Measurements from ENCODE around the gene APBA2. TPM values are rescaled to one million over a fixed set of nuclear protein-coding genes. Genes with fewer than 3 reads are reported as not detected.

APBA2 gene
- polyA plus RNA-seq, 1 donor (not counting 4 experiments of a cell fraction or from before 2014, with no cell fraction given): 5.5 TPM

DNA sequence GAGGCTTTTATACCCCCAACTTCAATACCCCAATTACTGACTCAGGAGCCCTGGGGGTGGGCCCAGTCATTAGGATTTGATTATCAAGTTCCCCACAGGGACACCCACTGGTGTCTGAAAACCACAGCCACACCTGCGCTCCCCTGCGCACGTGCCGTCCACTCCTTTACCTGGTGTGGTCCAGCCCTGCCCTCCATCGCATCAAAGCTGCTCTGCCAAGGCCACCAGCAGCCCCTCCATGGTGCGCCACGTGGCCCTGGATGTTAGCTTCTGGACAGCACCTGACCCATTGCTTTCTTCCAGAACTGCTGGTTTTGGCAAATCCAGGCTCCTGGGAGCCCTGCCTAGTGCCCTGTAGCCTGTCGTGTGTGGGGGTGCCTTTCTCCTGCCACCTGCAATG lies 247.5 kb downstream of the APBA2 start:
- Histone ChIP-seq H3K9me3 (ENCODE audit: control insufficient read depth, low read depth, low read length) (no peaks in the 10 kb centered on the region), H3K79me2 (ENCODE audit: control insufficient read depth, insufficient read depth, low read length) (no peaks in the 10 kb centered on the region), H3K27ac (ENCODE audit: control insufficient read depth, insufficient read depth, low read length) (no peak overlapping the region), H3K4me3 (ENCODE audit: control insufficient read depth in 2 of 3, extremely low read depth in 1 of 3, insufficient read depth in 2 of 3, low read depth in 1 of 3, low read length in 3 of 3) (no peak overlapping the region), H4K20me1 (ENCODE audit: control insufficient read depth, extremely low read depth, insufficient read depth, low read length) (no peaks in the 10 kb centered on the region), H3K4me1 (ENCODE audit: control insufficient read depth, extremely low read depth, insufficient read depth, low read length) (no peaks in the 10 kb centered on the region), H3K27me3 (ENCODE audit: control insufficient read depth, extremely low read depth, insufficient read depth, low read length) (no peaks in the 10 kb centered on the region), H2AFZ (ENCODE audit: control insufficient read depth, low read length) (no peak overlapping the region), H3K4me2 (ENCODE audit: control insufficient read depth, extremely low read depth, insufficient read depth, low read depth, low read length) (no peak overlapping the region), H3K9ac (ENCODE audit: control insufficient read depth, extremely low read depth, insufficient read depth, low read length) (no peak overlapping the region), H3K9me1 (ENCODE audit: control insufficient read depth, extremely low read depth, insufficient read depth, low read length) (no peaks in the 10 kb centered on the region), H3K36me3 (ENCODE audit: control insufficient read depth in 2 of 2, extremely low read depth in 1 of 2, insufficient read depth in 2 of 2, low read length in 2 of 2) (no peaks in the 10 kb centered on the region)
- FAIRE-seq (no peak), DNase-seq (ENCODE audit: low read depth, low spot score) (no peak)
- TF ChIP-seq CTCF (optimal IDR thresholded peaks at IDR 0.05 in 1 of 3, IDR thresholded peaks at IDR 0.05 in 1 of 3, conservative IDR thresholded peaks at IDR 0.05 in 1 of 3; ENCODE audit: extremely low read depth in 1 of 3, insufficient read depth in 2 of 3, low read length in 3 of 3) (no peak), EZH2 (IDR thresholded peaks at IDR 0.05; ENCODE audit: low read length) (no peak)
- dilution Hi-C loops (cut with MboI; ENCODE audit: extremely low pct_ligation_motif_present, low sequenced_read_pairs): no loop called here

DNA sequence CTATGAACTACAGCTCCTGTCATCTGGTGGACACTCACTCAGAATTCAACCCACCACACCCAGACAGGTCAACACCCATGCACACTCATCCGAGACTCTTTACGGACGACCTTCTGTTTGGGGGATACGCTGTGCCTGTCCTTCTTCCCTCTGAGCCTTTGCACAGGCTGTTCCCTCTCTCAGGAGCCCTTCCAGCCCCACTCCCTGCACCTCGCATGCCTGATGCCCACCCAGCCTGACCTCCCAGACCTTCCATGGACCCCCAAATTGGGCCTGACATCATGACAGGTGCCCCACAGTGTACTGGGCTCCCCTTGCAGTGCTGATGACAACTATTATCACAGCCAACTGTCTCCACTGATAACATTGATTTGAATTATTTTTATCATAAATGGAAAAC lies 248.0 kb downstream of the APBA2 start:
- TF ChIP-seq EZH2 (IDR thresholded peaks at IDR 0.05; ENCODE audit: low read length): no peak
- TF ChIP-seq CTCF (optimal IDR thresholded peaks at IDR 0.05 in 1 of 3, IDR thresholded peaks at IDR 0.05 in 1 of 3, conservative IDR thresholded peaks at IDR 0.05 in 1 of 3; ENCODE audit: extremely low read depth in 1 of 3, insufficient read depth in 2 of 3, low read length in 3 of 3): no peak

More for the DNA sequence above, 248.0 kb downstream of the APBA2 start:
- H2AFZ ChIP-seq (ENCODE audit: control insufficient read depth, low read length): no peak overlapping the region
- H3K4me2 ChIP-seq (ENCODE audit: control insufficient read depth, extremely low read depth, insufficient read depth, low read depth, low read length): no peak overlapping the region
- no peaks in the 10 kb centered on the region for H3K27me3 ChIP-seq (ENCODE audit: control insufficient read depth, extremely low read depth, insufficient read depth, low read length)
- H3K36me3 ChIP-seq (ENCODE audit: control insufficient read depth in 2 of 2, extremely low read depth in 1 of 2, insufficient read depth in 2 of 2, low read length in 2 of 2): no peaks in the 10 kb centered on the region
- H3K9me1 ChIP-seq (ENCODE audit: control insufficient read depth, extremely low read depth, insufficient read depth, low read length): no peaks in the 10 kb centered on the region
- no peaks in the 10 kb centered on the region for H4K20me1 ChIP-seq (ENCODE audit: control insufficient read depth, extremely low read depth, insufficient read depth, low read length)
- DNase-seq (ENCODE audit: low read depth, low spot score) (no peak), FAIRE-seq (no peak)
- no peaks in the 10 kb centered on the region for H3K9me3 ChIP-seq (ENCODE audit: control insufficient read depth, low read depth, low read length)
- no peak overlapping the region for H3K4me3 ChIP-seq (ENCODE audit: control insufficient read depth in 2 of 3, extremely low read depth in 1 of 3, insufficient read depth in 2 of 3, low read depth in 1 of 3, low read length in 3 of 3)
- no peak overlapping the region for H3K27ac ChIP-seq (ENCODE audit: control insufficient read depth, insufficient read depth, low read length)
- H3K79me2 ChIP-seq (ENCODE audit: control insufficient read depth, insufficient read depth, low read length): no peaks in the 10 kb centered on the region
- H3K9ac ChIP-seq (ENCODE audit: control insufficient read depth, extremely low read depth, insufficient read depth, low read length): no peak overlapping the region
- H3K4me1 ChIP-seq (ENCODE audit: control insufficient read depth, extremely low read depth, insufficient read depth, low read length): no peaks in the 10 kb centered on the region
- dilution Hi-C loops (cut with MboI; ENCODE audit: extremely low pct_ligation_motif_present, low sequenced_read_pairs): no loop called here
